GM23338 (cell line): ENCODE data around the gene SLFN12. TPM values are rescaled to one million over a fixed set of nuclear protein-coding genes. Genes with fewer than 3 reads are reported as not detected.

ENCODE experiments used
- ATAC-seq: fragments of 200-7000 bp; cut with Tn5 transposase; 3 replicates; pipeline ENCODE4 v1.9.1; 2020
- DNase-seq: peaks from one replicate; pipeline ENCODE4 v3.0.0-alpha.2; 2015; ENCODE audit warnings: low spot score
- H2AFZ ChIP-seq: fragments of 200-600 bp; sonication (generic); 2 replicates; pipeline ENCODE4 v1.8.0; 2016; ENCODE audit warnings: antibody characterized with exemption, mild to moderate bottlenecking, moderate library complexity
- H3F3A ChIP-seq: fragments of 200-600 bp; sonication (generic); replicated peaks from 2 replicates; pipeline ENCODE4 v1.8.0; 2017; ENCODE audit warnings: antibody characterized with exemption, mixed run types, low read depth
- H3K27ac ChIP-seq: fragments of 200-600 bp; sonication (generic); 2 replicates; pipeline ENCODE4 v1.6.1; 2016; ENCODE audit warnings: low read depth
- H3K27me3 ChIP-seq: fragments of 200-600 bp; sonication (generic); 2 replicates; pipeline ENCODE4 v1.8.0; 2016; ENCODE audit warnings: mild to moderate bottlenecking, mixed run types, moderate library complexity; ENCODE audit not compliant: insufficient read depth
- H3K36me3 ChIP-seq: fragments of 200-600 bp; sonication (generic); 2 replicates; pipeline ENCODE4 v1.8.0; 2016; ENCODE audit warnings: mild to moderate bottlenecking; ENCODE audit not compliant: insufficient read depth
- H3K4me1 ChIP-seq: fragments of 200-600 bp; sonication (generic); 2 replicates; pipeline ENCODE4 v1.8.0; 2016; ENCODE audit warnings: mild to moderate bottlenecking, moderate library complexity; ENCODE audit not compliant: insufficient read depth
- H3K4me2 ChIP-seq: fragments of 200-600 bp; sonication (generic); 2 replicates; pipeline ENCODE4 v1.7.1; 2017; ENCODE audit warnings: mixed run types
- H3K4me3 ChIP-seq: fragments of 200-600 bp; sonication (generic); 2 replicates; pipeline ENCODE4 v1.6.1; 2016; ENCODE audit warnings: mixed run types
- H3K79me2 ChIP-seq: fragments of 200-600 bp; sonication (generic); replicated peaks from 2 replicates; pipeline ENCODE4 v1.8.0; 2017; ENCODE audit warnings: mild to moderate bottlenecking; ENCODE audit not compliant: insufficient read depth
- H3K9me2 ChIP-seq: fragments of 200-600 bp; sonication (generic); 2 replicates; pipeline ENCODE4 v1.8.0; 2017; ENCODE audit not compliant: insufficient read depth
- H4K20me1 ChIP-seq: fragments of 200-600 bp; sonication (generic); replicated peaks from 2 replicates; pipeline ENCODE4 v1.8.0; 2017; ENCODE audit warnings: mild to moderate bottlenecking; ENCODE audit not compliant: insufficient read depth
- H3K27ac Mint-ChIP-seq: 2 replicates; pipeline ENCODE4 v1.8.0; 2020; ENCODE audit warnings: inconsistent platforms, mild to moderate bottlenecking, moderate library complexity, mixed read lengths
- H3K27me3 Mint-ChIP-seq: 3 replicates; pipeline ENCODE4 v1.8.0; 2022; ENCODE audit warnings: low read depth, mild to moderate bottlenecking, moderate library complexity, mixed read lengths, inconsistent platforms; ENCODE audit not compliant: insufficient read depth, poor library complexity
- H3K36me3 Mint-ChIP-seq: 3 replicates; pipeline ENCODE4 v1.8.0; 2021; ENCODE audit warnings: low read depth, mild to moderate bottlenecking, inconsistent platforms, moderate library complexity, mixed read lengths
- H3K4me1 Mint-ChIP-seq: 3 replicates; pipeline ENCODE4 v1.8.0; 2020; ENCODE audit warnings: mild to moderate bottlenecking, inconsistent platforms, mixed read lengths
- H3K4me3 Mint-ChIP-seq: 3 replicates; pipeline ENCODE4 v1.8.0; 2021; ENCODE audit warnings: moderate library complexity, mild to moderate bottlenecking, inconsistent platforms, mixed read lengths
- H3K9me3 Mint-ChIP-seq: 3 replicates; pipeline ENCODE4 v1.8.0; 2020; ENCODE audit warnings: moderate library complexity, mild to moderate bottlenecking, inconsistent platforms, mixed read lengths
- CREB1 ChIP-seq: fragments of 250-450 bp; sonication (Bioruptor Pico); IDR thresholded peaks from 2 replicates; pipeline ENCODE4 v1.5.0; 2020; ENCODE audit warnings: low read depth, mild to moderate bottlenecking, moderate library complexity
- ETS1 ChIP-seq: IDR thresholded peaks from 2 replicates; pipeline ENCODE4 v1.6.1; 2016; ENCODE audit warnings: antibody characterized with exemption
- EZH2 ChIP-seq: fragments of 200-600 bp; sonication (generic); IDR thresholded peaks from one replicate; pipeline ENCODE4 v1.8.0; 2017; ENCODE audit warnings: antibody characterized with exemption, mild to moderate bottlenecking, low read depth; ENCODE audit not compliant: unreplicated experiment
- EZH2phosphoT487 ChIP-seq: fragments of 200-600 bp; sonication (generic); IDR thresholded peaks from one replicate; pipeline ENCODE4 v1.8.1; 2018; ENCODE audit warnings: antibody characterized with exemption; ENCODE audit not compliant: unreplicated experiment
- JUNB ChIP-seq: IDR thresholded peaks from one replicate; pipeline ENCODE4 v1.6.1; 2016; ENCODE audit warnings: antibody characterized with exemption; ENCODE audit not compliant: unreplicated experiment
- NANOG ChIP-seq: IDR thresholded peaks from 2 replicates; pipeline ENCODE4 v1.6.1; 2016; ENCODE audit warnings: antibody characterized with exemption, borderline replicate concordance
- POLR2AphosphoS5 ChIP-seq: IDR thresholded peaks from 2 replicates; pipeline ENCODE4 v1.6.1; 2016; ENCODE audit warnings: antibody characterized with exemption, low read depth
- STAT1 ChIP-seq: IDR thresholded peaks from one replicate; pipeline ENCODE4 v1.6.1; 2016; ENCODE audit warnings: antibody characterized with exemption; ENCODE audit not compliant: unreplicated experiment
- ZNF114 ChIP-seq: fragments of 250-450 bp; sonication (Bioruptor Pico); IDR thresholded peaks from 2 replicates; pipeline ENCODE4 v1.5.0; 2020; ENCODE audit warnings: mild to moderate bottlenecking, moderate library complexity
- ZNF331 ChIP-seq: fragments of 250-450 bp; sonication (Bioruptor Pico); IDR thresholded peaks from 2 replicates; pipeline ENCODE4 v1.5.0; 2020; ENCODE audit warnings: low read depth, mild to moderate bottlenecking, moderate library complexity
- polyA plus RNA-seq: library from polyadenylated mRNA; unstranded; fragments of >200 nt; fragmentation: Nextera tagmentation; extraction: Ambion mirVana; gene quantifications from 2 replicates; pipeline ENCODE4 v1.2.1, GENCODE V29; 2016
- total RNA-seq: library from RNA; depleted of rRNA; stranded (reverse); fragments of >200 nt; shearing (Covaris generic); gene quantifications from 2 replicates; pipeline ENCODE4 v1.2.3, GENCODE V29; 2014
- TF ChIP-seq, protein P1 (sequence below), 2 experiments: fragments of 200-600 bp in 1 of 2; sonication (generic) in 1 of 2; conservative IDR thresholded peaks; 2 replicates each; pipeline versions ENCODE4 v1.5.1 to v1.6.1; 2016 to 2017; ENCODE audit warnings: antibody characterized with exemption in 2 of 2, low read depth in 2 of 2, mild to moderate bottlenecking in 2 of 2, moderate library complexity in 1 of 2
- TF ChIP-seq, protein P2 (sequence below): IDR thresholded peaks from one replicate; pipeline ENCODE4 v1.6.1; 2018; ENCODE audit warnings: antibody characterized with exemption; ENCODE audit not compliant: unreplicated experiment

SLFN12 gene
- total and polyA plus RNA-seq, 2 experiments from 2014 or later = 3.5 to 9.2 TPM

DNA sequence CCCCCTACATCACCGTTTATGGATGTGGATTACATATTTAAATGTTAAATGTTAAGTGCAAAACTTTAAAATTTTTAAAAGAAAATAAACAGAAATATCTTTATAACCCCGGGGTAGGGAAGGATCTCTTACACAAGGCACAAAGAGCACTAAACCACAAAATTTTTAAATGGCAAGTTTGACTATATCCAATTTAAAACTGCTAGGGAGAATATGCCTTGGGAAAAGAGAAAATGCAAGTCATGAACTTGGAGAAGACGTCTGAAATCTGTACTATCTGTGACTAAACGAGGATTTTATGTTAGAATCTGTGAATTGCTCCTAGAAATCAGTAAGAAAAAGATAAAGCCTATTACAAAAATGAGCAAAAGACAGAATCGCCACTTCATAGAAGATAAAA lies 44.9 kb upstream of the SLFN12 start:
- H3K4me3 ChIP-seq = no peak overlapping the region
- H4K20me1 ChIP-seq = no peaks in the 10 kb centered on the region
- no peak overlapping the region for H2AFZ ChIP-seq
- no peaks in the 10 kb centered on the region for H3K9me3 Mint-ChIP-seq
- no peaks in the 10 kb centered on the region for H3K4me1 ChIP-seq
- no peak for ATAC-seq
- peaks cover 93% of the 10 kb centered on the region for H3K27me3 ChIP-seq
- H3K36me3 Mint-ChIP-seq = no peaks in the 10 kb centered on the region
- H3K4me2 ChIP-seq = no peak overlapping the region
- no peaks in the 10 kb centered on the region for H3K79me2 ChIP-seq
- TF ChIP-seq EZH2phosphoT487 (no peak), EZH2 (no peak), STAT1 (no peak), CREB1 (no peak), ZNF331 (no peak), ZNF114 (CRISPR knock-in tag) (no peak), JUNB (no peak)
- TF ChIP-seq, protein P1, sequence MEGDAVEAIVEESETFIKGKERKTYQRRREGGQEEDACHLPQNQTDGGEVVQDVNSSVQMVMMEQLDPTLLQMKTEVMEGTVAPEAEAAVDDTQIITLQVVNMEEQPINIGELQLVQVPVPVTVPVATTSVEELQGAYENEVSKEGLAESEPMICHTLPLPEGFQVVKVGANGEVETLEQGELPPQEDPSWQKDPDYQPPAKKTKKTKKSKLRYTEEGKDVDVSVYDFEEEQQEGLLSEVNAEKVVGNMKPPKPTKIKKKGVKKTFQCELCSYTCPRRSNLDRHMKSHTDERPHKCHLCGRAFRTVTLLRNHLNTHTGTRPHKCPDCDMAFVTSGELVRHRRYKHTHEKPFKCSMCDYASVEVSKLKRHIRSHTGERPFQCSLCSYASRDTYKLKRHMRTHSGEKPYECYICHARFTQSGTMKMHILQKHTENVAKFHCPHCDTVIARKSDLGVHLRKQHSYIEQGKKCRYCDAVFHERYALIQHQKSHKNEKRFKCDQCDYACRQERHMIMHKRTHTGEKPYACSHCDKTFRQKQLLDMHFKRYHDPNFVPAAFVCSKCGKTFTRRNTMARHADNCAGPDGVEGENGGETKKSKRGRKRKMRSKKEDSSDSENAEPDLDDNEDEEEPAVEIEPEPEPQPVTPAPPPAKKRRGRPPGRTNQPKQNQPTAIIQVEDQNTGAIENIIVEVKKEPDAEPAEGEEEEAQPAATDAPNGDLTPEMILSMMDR (conservative IDR thresholded peaks at IDR 0.05; ENCODE audit: low read depth in 2 of 2) = no peak
- no peak overlapping the region for H3K27ac Mint-ChIP-seq
- no peaks in the 10 kb centered on the region for H3F3A ChIP-seq
- H3K4me3 Mint-ChIP-seq = no peak overlapping the region
- H3K4me1 Mint-ChIP-seq = no peaks in the 10 kb centered on the region
- no peak for DNase-seq
- H3K27me3 Mint-ChIP-seq = peaks cover 12% of the 10 kb centered on the region
- H3K36me3 ChIP-seq = no peaks in the 10 kb centered on the region
- H3K9me2 ChIP-seq = no peaks in the 10 kb centered on the region
- H3K27ac ChIP-seq = no peak overlapping the region

- ATAC-seq (no peak), DNase-seq (no peak)
- Histone ChIP-seq H3F3A (no peaks in the 10 kb centered on the region), H3K4me1 (no peaks in the 10 kb centered on the region), H3K27ac (no peak overlapping the region), H4K20me1 (no peaks in the 10 kb centered on the region), H3K79me2 (no peaks in the 10 kb centered on the region), H3K4me2 (no peak overlapping the region), H3K9me2 (no peaks in the 10 kb centered on the region), H2AFZ (no peak overlapping the region), H3K27me3 (peaks cover 94% of the 10 kb centered on the region), H3K36me3 (no peaks in the 10 kb centered on the region), H3K4me3 (no peak overlapping the region)
- H3K4me3 Mint-ChIP-seq = no peak overlapping the region
- H3K9me3 Mint-ChIP-seq = no peaks in the 10 kb centered on the region
- H3K27ac Mint-ChIP-seq = no peak overlapping the region
- no peaks in the 10 kb centered on the region for H3K4me1 Mint-ChIP-seq
- H3K27me3 Mint-ChIP-seq = peaks cover 9% of the 10 kb centered on the region
- H3K36me3 Mint-ChIP-seq = no peaks in the 10 kb centered on the region
- no peak for TF ChIP-seq EZH2phosphoT487
- no peak for TF ChIP-seq ZNF331
- TF ChIP-seq, protein P1 (conservative IDR thresholded peaks at IDR 0.05; ENCODE audit: low read depth in 2 of 2) = no peak
- no peak for TF ChIP-seq ZNF114 (CRISPR knock-in tag)
- TF ChIP-seq STAT1 = no peak
- no peak for TF ChIP-seq EZH2
- no peak for TF ChIP-seq NANOG
- no peak for TF ChIP-seq CREB1
- TF ChIP-seq, protein P2, sequence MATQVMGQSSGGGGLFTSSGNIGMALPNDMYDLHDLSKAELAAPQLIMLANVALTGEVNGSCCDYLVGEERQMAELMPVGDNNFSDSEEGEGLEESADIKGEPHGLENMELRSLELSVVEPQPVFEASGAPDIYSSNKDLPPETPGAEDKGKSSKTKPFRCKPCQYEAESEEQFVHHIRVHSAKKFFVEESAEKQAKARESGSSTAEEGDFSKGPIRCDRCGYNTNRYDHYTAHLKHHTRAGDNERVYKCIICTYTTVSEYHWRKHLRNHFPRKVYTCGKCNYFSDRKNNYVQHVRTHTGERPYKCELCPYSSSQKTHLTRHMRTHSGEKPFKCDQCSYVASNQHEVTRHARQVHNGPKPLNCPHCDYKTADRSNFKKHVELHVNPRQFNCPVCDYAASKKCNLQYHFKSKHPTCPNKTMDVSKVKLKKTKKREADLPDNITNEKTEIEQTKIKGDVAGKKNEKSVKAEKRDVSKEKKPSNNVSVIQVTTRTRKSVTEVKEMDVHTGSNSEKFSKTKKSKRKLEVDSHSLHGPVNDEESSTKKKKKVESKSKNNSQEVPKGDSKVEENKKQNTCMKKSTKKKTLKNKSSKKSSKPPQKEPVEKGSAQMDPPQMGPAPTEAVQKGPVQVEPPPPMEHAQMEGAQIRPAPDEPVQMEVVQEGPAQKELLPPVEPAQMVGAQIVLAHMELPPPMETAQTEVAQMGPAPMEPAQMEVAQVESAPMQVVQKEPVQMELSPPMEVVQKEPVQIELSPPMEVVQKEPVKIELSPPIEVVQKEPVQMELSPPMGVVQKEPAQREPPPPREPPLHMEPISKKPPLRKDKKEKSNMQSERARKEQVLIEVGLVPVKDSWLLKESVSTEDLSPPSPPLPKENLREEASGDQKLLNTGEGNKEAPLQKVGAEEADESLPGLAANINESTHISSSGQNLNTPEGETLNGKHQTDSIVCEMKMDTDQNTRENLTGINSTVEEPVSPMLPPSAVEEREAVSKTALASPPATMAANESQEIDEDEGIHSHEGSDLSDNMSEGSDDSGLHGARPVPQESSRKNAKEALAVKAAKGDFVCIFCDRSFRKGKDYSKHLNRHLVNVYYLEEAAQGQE = no peak
- no peak for TF ChIP-seq JUNB
- no peak for TF ChIP-seq POLR2AphosphoS5
- TF ChIP-seq ETS1 = no peak
Measured at GRCh38 chr17:35476283-35476820, 44.1 kb upstream of the SLFN12 start.
